ENCODE measurements around the gene PCAT7.

DNA sequence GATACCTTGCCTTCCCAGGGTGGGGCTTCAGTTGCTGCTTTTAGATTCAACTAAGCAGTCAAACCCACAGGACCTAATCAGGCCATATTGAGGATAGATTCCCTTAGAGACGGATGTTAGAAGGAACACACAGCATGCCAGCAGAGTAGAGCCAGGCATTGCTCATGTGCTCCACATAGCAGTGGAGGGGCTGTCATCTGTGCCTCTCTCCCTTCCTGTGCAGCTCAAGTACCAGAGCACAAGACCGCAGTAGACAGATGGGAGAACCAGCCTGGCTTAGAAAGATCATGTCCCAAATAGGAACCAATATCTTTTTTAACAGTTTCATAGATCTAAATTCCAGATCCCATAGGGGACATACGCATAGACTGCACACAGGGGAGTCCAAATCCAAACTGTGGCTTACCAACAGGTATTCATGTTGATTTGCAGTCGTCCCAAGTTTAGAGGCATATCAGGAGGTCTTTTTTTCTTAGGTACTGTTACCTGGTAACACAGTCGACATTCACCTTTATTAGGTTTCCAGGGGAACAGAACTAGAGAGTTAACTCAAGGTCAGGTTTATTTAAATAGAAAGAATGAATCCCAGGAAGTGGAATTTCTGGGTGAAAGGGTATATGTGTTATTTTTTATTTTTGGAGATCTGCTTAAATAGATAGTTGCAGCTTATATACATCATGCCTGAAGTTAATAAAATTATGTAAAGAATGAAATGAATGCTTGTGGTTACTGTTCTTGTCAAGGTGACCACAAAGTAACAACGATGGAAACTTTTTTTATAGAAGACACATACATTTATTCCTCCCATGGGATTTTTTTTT is 43.5 kb upstream of the PCAT7 start:
- TF ChIP-seq, protein P1, sequence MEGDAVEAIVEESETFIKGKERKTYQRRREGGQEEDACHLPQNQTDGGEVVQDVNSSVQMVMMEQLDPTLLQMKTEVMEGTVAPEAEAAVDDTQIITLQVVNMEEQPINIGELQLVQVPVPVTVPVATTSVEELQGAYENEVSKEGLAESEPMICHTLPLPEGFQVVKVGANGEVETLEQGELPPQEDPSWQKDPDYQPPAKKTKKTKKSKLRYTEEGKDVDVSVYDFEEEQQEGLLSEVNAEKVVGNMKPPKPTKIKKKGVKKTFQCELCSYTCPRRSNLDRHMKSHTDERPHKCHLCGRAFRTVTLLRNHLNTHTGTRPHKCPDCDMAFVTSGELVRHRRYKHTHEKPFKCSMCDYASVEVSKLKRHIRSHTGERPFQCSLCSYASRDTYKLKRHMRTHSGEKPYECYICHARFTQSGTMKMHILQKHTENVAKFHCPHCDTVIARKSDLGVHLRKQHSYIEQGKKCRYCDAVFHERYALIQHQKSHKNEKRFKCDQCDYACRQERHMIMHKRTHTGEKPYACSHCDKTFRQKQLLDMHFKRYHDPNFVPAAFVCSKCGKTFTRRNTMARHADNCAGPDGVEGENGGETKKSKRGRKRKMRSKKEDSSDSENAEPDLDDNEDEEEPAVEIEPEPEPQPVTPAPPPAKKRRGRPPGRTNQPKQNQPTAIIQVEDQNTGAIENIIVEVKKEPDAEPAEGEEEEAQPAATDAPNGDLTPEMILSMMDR (conservative IDR thresholded peaks at IDR 0.05; ENCODE audit: low read depth, low read length), result no peak
- no peak for TF ChIP-seq EZH2 (IDR thresholded peaks at IDR 0.05; ENCODE audit: borderline replicate concordance, low read depth, low read length, poor library complexity, severe bottlenecking)

Data from A673 (cell line).